H9 (cell line): ENCODE data around the gene ARF1. TPM values are rescaled to one million over a fixed set of nuclear protein-coding genes. Genes with fewer than 3 reads are reported as not detected.

Experiments used
- DNase-seq: peaks from one replicate; pipeline ENCODE4 v3.0.0-alpha.2; 2017
- H2AFZ ChIP-seq: one replicate; pipeline ENCODE4 v1.6.1; 2013; ENCODE audit warnings: mild to moderate bottlenecking, low read length, control low read depth, moderate library complexity
- H2AK5ac ChIP-seq: 2 replicates; pipeline ENCODE4 v1.6.1; 2013; ENCODE audit warnings: low read length, control low read depth, mixed read lengths; ENCODE audit not compliant: insufficient read length
- H2BK120ac ChIP-seq: one replicate; pipeline ENCODE4 v1.6.1; 2013; ENCODE audit warnings: low read depth, mild to moderate bottlenecking, low read length, control low read depth, inconsistent platforms; ENCODE audit not compliant: poor library complexity, severe bottlenecking
- H2BK12ac ChIP-seq: 2 replicates; pipeline ENCODE4 v1.6.1; 2013; ENCODE audit warnings: low read length, control low read depth, mixed read lengths, low read depth; ENCODE audit not compliant: insufficient read length
- H2BK15ac ChIP-seq: 2 replicates; pipeline ENCODE4 v1.6.1; 2013; ENCODE audit warnings: low read depth, low read length, control low read depth
- H2BK20ac ChIP-seq: one replicate; pipeline ENCODE4 v1.6.1; 2013; ENCODE audit warnings: low read depth, mild to moderate bottlenecking, low read length, control low read depth, inconsistent platforms; ENCODE audit not compliant: poor library complexity, severe bottlenecking
- H2BK5ac ChIP-seq: 2 replicates; pipeline ENCODE4 v1.6.1; 2013; ENCODE audit warnings: low read length, control low read depth, mixed read lengths; ENCODE audit not compliant: insufficient read length
- H3K14ac ChIP-seq: 2 replicates; pipeline ENCODE4 v1.6.1; 2013; ENCODE audit warnings: low read length, control low read depth; ENCODE audit not compliant: insufficient read depth
- H3K18ac ChIP-seq: 2 replicates; pipeline ENCODE4 v1.6.1; 2013; ENCODE audit warnings: low read depth, mild to moderate bottlenecking, mixed read lengths, low read length, control low read depth; ENCODE audit not compliant: insufficient read length
- H3K23ac ChIP-seq: 2 replicates; pipeline ENCODE4 v1.6.1; 2013; ENCODE audit warnings: low read length, control low read depth, mixed read lengths, low read depth; ENCODE audit not compliant: insufficient read length
- H3K23me2 ChIP-seq: 2 replicates; pipeline ENCODE4 v1.6.1; 2013; ENCODE audit warnings: low read depth, mild to moderate bottlenecking, mixed read lengths, low read length, control low read depth; ENCODE audit not compliant: insufficient read length, poor library complexity, severe bottlenecking
- H3K27ac ChIP-seq: 2 replicates; pipeline ENCODE4 v1.5.1; 2013; ENCODE audit warnings: low read length, control low read depth, mixed read lengths, low read depth; ENCODE audit not compliant: insufficient read length
- H3K27me3 ChIP-seq: 2 replicates; pipeline ENCODE4 v1.6.1; 2013; ENCODE audit warnings: low read length, control low read depth, inconsistent platforms; ENCODE audit not compliant: insufficient read depth
- H3K4ac ChIP-seq: 2 replicates; pipeline ENCODE4 v1.6.1; 2013; ENCODE audit warnings: low read depth, mild to moderate bottlenecking, control low read depth, inconsistent platforms, low read length, moderate library complexity
- H3K4me1 ChIP-seq: 2 replicates; pipeline ENCODE4 v1.6.1; 2013; ENCODE audit warnings: low read length, control low read depth, inconsistent platforms; ENCODE audit not compliant: insufficient read depth
- H3K4me2 ChIP-seq: 2 replicates; pipeline ENCODE4 v1.6.1; 2013; ENCODE audit warnings: low read length, control low read depth, mixed read lengths; ENCODE audit not compliant: insufficient read length, insufficient read depth
- H3K56ac ChIP-seq: 2 replicates; pipeline ENCODE4 v1.6.1; 2013; ENCODE audit warnings: low read depth, mild to moderate bottlenecking, mixed read lengths, low read length, control low read depth; ENCODE audit not compliant: insufficient read length
- H3K79me1 ChIP-seq: 2 replicates; pipeline ENCODE4 v1.6.1; 2013; ENCODE audit warnings: low read depth, mild to moderate bottlenecking, moderate library complexity, low read length, control low read depth, inconsistent platforms; ENCODE audit not compliant: insufficient read depth, poor library complexity, severe bottlenecking
- H3K79me2 ChIP-seq: 2 replicates; pipeline ENCODE4 v1.6.1; 2013; ENCODE audit warnings: low read length, control low read depth, inconsistent platforms; ENCODE audit not compliant: insufficient read depth
- H3K9ac ChIP-seq: 2 replicates; pipeline ENCODE4 v1.6.1; 2013; ENCODE audit warnings: low read length, control low read depth, mixed read lengths; ENCODE audit not compliant: insufficient read length; ENCODE audit errors: extremely low read depth
- H3K9me3 ChIP-seq: one replicate; pipeline ENCODE4 v1.6.1; 2013; ENCODE audit warnings: low read depth, low read length, inconsistent platforms; ENCODE audit not compliant: control insufficient read depth
- H3T11ph ChIP-seq: one replicate; pipeline ENCODE4 v1.6.1; 2013; ENCODE audit warnings: mild to moderate bottlenecking, low read length, control low read depth, inconsistent platforms
- H4K20me1 ChIP-seq: one replicate; pipeline ENCODE4 v1.6.1; 2013; ENCODE audit not compliant: control insufficient read depth, insufficient read length, insufficient read depth
- H4K5ac ChIP-seq: 2 replicates; pipeline ENCODE4 v1.6.1; 2013; ENCODE audit warnings: low read depth, mild to moderate bottlenecking, mixed read lengths, low read length, control low read depth; ENCODE audit not compliant: insufficient read length
- H4K8ac ChIP-seq: replicated peaks from 2 replicates; pipeline ENCODE4 v1.6.1; 2013; ENCODE audit warnings: low read length, control low read depth, mixed read lengths, low read depth; ENCODE audit not compliant: insufficient read length
- H4K91ac ChIP-seq: 2 replicates; pipeline ENCODE4 v1.6.1; 2013; ENCODE audit warnings: low read depth, mild to moderate bottlenecking, moderate library complexity, mixed read lengths, low read length, control low read depth; ENCODE audit not compliant: insufficient read length
- H3K27ac Mint-ChIP-seq, 3 experiments: 2 replicates in 2 of 3; 3 replicates in 1 of 3; pipeline ENCODE4 v1.8.0; 2020 to 2021; ENCODE audit warnings: mixed read lengths in 3 of 3, mild to moderate bottlenecking in 1 of 3, moderate library complexity in 1 of 3
- H3K27me3 Mint-ChIP-seq: 2 replicates; pipeline ENCODE4 v1.8.0; 2021; ENCODE audit warnings: low read depth, mild to moderate bottlenecking, moderate library complexity, mixed read lengths
- H3K36me3 Mint-ChIP-seq, 3 experiments: 2 replicates in 2 of 3; 3 replicates in 1 of 3; pipeline ENCODE4 v1.8.0; 2020 to 2021; ENCODE audit warnings: low read depth in 3 of 3, mixed read lengths in 3 of 3; ENCODE audit not compliant: insufficient read depth in 1 of 3
- H3K4me1 Mint-ChIP-seq, 2 experiments: 2 replicates each; pipeline ENCODE4 v1.8.0; 2020; ENCODE audit warnings: mixed read lengths in 2 of 2
- H3K4me3 Mint-ChIP-seq, 2 experiments: 2 replicates in 1 of 2; 3 replicates in 1 of 2; pipeline ENCODE4 v1.8.0; 2020 to 2021; ENCODE audit warnings: mild to moderate bottlenecking in 2 of 2, mixed read lengths in 2 of 2, moderate library complexity in 1 of 2
- H3K9me3 Mint-ChIP-seq, 2 experiments: 2 replicates in 1 of 2; 3 replicates in 1 of 2; pipeline ENCODE4 v1.8.0; 2020; ENCODE audit warnings: mild to moderate bottlenecking in 2 of 2, mixed read lengths in 2 of 2, moderate library complexity in 1 of 2
- WGBS: extraction: QIAGEN DNeasy Blood & Tissue Kit; methylation state at CpG from one replicate; pipeline ENCODE4 v1.1.7; 2013; ENCODE audit warnings: missing lambda C conversion rate, low lambda C conversion rate, mixed read lengths; ENCODE audit not compliant: insufficient read length; ENCODE audit errors: extremely low coverage; 5-methylcytosine and 5-hydroxymethylcytosine counted together
- total RNA-seq: library from RNA; stranded (reverse); gene quantifications from 2 replicates; pipeline ENCODE4 v1.2.1, GENCODE V29; 2021
- TF ChIP-seq, protein P1 (sequence below): fragments of 200-600 bp; sonication (generic); conservative IDR thresholded peaks from 3 replicates; pipeline ENCODE4 v1.8.0; 2021; ENCODE audit warnings: antibody characterized with exemption, mild to moderate bottlenecking

ARF1 gene
- total RNA-seq, 1 experiment from 2014 or later: 258 TPM

DNA sequence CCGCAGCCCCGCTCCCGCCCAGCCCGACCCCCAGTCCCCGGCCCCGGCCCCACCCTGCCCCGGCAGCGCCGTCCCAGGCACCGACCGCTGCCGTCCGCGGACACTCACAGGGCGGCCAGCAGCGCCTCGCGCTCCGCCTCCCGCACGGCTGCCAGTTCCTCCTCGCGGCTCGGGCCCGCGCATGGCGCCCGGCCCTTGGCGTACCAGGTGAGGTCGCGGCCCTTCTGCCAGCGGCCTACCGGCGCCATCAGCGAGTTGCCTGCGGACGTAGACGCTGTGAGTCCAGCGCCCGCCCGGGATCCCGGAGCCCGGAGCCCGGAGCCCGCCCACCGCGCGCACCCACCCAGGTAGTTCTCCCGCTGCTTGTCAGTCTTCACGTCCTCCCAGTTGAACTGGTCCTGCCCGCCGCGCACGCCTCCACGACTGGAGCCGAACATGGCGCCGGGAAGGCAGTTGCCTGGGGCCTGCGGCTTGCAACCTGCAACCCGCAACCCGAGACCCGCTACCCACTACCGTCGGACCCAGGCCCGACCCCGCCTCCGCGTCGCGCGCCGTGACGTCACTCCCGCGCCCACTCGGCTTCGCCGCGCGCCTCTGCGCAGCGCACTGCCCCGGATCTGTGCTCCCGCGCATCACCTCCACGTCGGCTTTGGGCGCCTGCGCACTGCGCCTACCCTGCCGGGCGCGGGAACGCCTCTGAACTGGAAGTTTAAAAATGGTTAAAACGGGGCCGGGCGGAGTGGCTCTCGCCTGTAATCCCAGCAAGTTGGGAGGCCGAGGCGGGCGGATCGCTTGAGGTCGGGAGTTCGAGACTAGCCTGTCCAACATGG, 20.5 kb downstream of the ARF1 start, which contains the start of gene C1orf35:
Gene C1orf35 (minus strand): TSS at position 535 of the 830 bp plus-strand sequence. CDS start 98 bp downstream, at position 437.
- peak within 1 kb of the TSS; percentile 73 for H3K14ac ChIP-seq
- Mint-ChIP-seq H3K27ac (peak within 1 kb of the TSS; percentile 94 to 98 (median 95); a peak in 6 of 7 replicates), H3K4me1 (peaks cover 12% of the 10 kb centered on the region in 2 experiments), H3K9me3 (no peaks in the 10 kb centered on the region), H3K4me3 (peak within 1 kb of the TSS; percentile 95 to 96), H3K27me3 (peaks cover 3% of the 10 kb centered on the region; the same call in 1 of the 2 replicates), H3K36me3 (peaks cover 25 to 55% (median 46%) of the 10 kb centered on the region in 3 experiments; a peak in 6 of 7 replicates)
- H2BK20ac ChIP-seq: no peak within 1 kb of the TSS
- H2BK5ac ChIP-seq: no peak within 1 kb of the TSS
- H3K27me3 ChIP-seq: no peaks in the 10 kb centered on the region
- no peak within 1 kb of the TSS for H3K23ac ChIP-seq
- no peaks in the 10 kb centered on the region for H3K4me1 ChIP-seq
- H2BK15ac ChIP-seq: no peak within 1 kb of the TSS
- no peak within 1 kb of the TSS for H4K5ac ChIP-seq
- DNase-seq: peak; percentile 96
- no peak within 1 kb of the TSS for H3K27ac ChIP-seq
- no peak within 1 kb of the TSS for H4K91ac ChIP-seq
- H3K9ac ChIP-seq: peak within 1 kb of the TSS; percentile 39
- peak within 1 kb of the TSS; percentile 40 for H3K18ac ChIP-seq
- no peaks in the 10 kb centered on the region for H4K20me1 ChIP-seq
- H3K79me1 ChIP-seq: no peaks in the 10 kb centered on the region
- peaks cover 5% of the 10 kb centered on the region for H3K23me2 ChIP-seq
- no peaks in the 10 kb centered on the region for H3K79me2 ChIP-seq
- no peak within 1 kb of the TSS for H2BK12ac ChIP-seq
- H4K8ac ChIP-seq: no peak within 1 kb of the TSS
- no CpG with 5 or more reads among the region's 104 CpGs for WGBS
- H2BK120ac ChIP-seq: no peak within 1 kb of the TSS
- TF ChIP-seq, protein P1, sequence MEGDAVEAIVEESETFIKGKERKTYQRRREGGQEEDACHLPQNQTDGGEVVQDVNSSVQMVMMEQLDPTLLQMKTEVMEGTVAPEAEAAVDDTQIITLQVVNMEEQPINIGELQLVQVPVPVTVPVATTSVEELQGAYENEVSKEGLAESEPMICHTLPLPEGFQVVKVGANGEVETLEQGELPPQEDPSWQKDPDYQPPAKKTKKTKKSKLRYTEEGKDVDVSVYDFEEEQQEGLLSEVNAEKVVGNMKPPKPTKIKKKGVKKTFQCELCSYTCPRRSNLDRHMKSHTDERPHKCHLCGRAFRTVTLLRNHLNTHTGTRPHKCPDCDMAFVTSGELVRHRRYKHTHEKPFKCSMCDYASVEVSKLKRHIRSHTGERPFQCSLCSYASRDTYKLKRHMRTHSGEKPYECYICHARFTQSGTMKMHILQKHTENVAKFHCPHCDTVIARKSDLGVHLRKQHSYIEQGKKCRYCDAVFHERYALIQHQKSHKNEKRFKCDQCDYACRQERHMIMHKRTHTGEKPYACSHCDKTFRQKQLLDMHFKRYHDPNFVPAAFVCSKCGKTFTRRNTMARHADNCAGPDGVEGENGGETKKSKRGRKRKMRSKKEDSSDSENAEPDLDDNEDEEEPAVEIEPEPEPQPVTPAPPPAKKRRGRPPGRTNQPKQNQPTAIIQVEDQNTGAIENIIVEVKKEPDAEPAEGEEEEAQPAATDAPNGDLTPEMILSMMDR: no peak
- no peak within 1 kb of the TSS for H2AK5ac ChIP-seq
- peak within 1 kb of the TSS; percentile 40 for H3K4me2 ChIP-seq
- no peak within 1 kb of the TSS for H2AFZ ChIP-seq
- no peaks in the 10 kb centered on the region for H3K9me3 ChIP-seq
- no peak within 1 kb of the TSS for H3K56ac ChIP-seq
- H3T11ph ChIP-seq: no peak within 1 kb of the TSS
- H3K4ac ChIP-seq: no peak within 1 kb of the TSS
